Adipocyte (in vitro differentiated cells): ENCODE results near the gene LEP.

Experiments
- DNase-seq: peaks from one replicate; pipeline ENCODE4 v3.0.0-alpha.2; 2015; ENCODE audit warnings: low read depth
- H3K27me3 ChIP-seq: replicated peaks from 2 replicates; pipeline ENCODE4 v1.7.0; 2013; ENCODE audit warnings: mild to moderate bottlenecking, low read length, moderate library complexity; ENCODE audit not compliant: control insufficient read depth, insufficient read depth
- H3K36me3 ChIP-seq: 2 replicates; pipeline ENCODE4 v1.7.0; 2013; ENCODE audit warnings: low read length, mild to moderate bottlenecking, moderate library complexity; ENCODE audit not compliant: control insufficient read depth, insufficient read depth, severe bottlenecking
- H3K4me1 ChIP-seq: 2 replicates; pipeline ENCODE4 v1.7.0; 2013; ENCODE audit warnings: mild to moderate bottlenecking, low read length, moderate library complexity; ENCODE audit not compliant: control insufficient read depth, insufficient read depth
- H3K4me3 ChIP-seq: 2 replicates; pipeline ENCODE4 v1.7.0; 2013; ENCODE audit warnings: mild to moderate bottlenecking, low read length, moderate library complexity
- H3K9ac ChIP-seq: 2 replicates; pipeline ENCODE4 v1.7.0; 2013; ENCODE audit warnings: mild to moderate bottlenecking, low read length, moderate library complexity
- H3K9me3 ChIP-seq: 2 replicates; pipeline ENCODE4 v1.7.0; 2013; ENCODE audit warnings: mild to moderate bottlenecking, low read length, moderate library complexity; ENCODE audit not compliant: control insufficient read depth

LEP gene

DNA sequence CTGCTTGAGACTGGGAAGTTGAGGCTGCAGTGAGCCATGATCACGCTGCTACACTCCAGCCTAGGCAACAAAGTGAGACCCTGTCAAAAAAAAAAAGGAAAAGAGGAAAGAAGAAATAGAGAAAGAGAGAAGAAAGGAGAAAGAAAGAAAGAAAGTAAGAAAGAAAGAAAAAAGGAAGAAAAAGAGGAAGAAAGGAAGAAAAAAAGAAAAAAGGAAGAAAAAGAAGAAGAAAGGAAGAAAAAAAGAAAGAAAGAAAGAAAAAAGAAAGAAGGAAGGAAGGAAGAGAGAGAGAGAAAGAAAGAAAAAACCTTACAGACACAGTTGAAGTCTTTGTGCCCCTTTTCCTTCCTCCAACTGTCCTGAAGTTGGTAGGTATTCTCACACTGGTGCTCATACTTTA, 26.6 kb upstream of the LEP start:
- H3K9me3 ChIP-seq, result no peaks in the 10 kb centered on the region
- peak overlapping the region; percentile 75 for H3K9ac ChIP-seq
- H3K4me1 ChIP-seq, result peaks cover 57% of the 10 kb centered on the region
- peak overlapping the region; percentile 46 for H3K4me3 ChIP-seq
- H3K36me3 ChIP-seq, result no peaks in the 10 kb centered on the region
- peaks cover 9% of the 10 kb centered on the region for H3K27me3 ChIP-seq
- no peak for DNase-seq

DNA sequence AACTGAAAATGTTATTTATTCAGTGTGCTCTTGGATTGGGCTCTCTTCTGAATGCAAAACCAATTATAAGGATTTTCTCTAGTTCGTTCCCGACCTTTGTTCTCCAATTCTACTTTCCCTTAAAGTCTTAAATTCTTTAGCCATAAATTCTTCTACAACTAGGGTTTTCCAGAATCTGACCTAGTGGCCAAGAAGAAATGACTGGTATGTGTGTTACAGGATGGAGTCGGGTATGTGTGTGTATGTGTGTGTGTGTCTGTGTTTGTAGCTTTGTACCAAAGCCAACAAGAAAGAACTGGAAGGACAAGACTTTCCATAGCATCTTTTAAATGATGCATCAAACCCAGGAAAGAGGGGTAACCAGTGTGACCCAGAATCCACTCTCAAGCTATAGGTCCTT, 25.8 kb upstream of the LEP start:
- H3K9me3 ChIP-seq, result no peaks in the 10 kb centered on the region
- H3K36me3 ChIP-seq, result no peaks in the 10 kb centered on the region
- peaks cover 53% of the 10 kb centered on the region for H3K4me1 ChIP-seq
- H3K9ac ChIP-seq, result peak overlapping the region; percentile 75
- peak overlapping the region; percentile 46 for H3K4me3 ChIP-seq
- DNase-seq, result peak; percentile 72
- H3K27me3 ChIP-seq, result peaks cover 9% of the 10 kb centered on the region

DNA sequence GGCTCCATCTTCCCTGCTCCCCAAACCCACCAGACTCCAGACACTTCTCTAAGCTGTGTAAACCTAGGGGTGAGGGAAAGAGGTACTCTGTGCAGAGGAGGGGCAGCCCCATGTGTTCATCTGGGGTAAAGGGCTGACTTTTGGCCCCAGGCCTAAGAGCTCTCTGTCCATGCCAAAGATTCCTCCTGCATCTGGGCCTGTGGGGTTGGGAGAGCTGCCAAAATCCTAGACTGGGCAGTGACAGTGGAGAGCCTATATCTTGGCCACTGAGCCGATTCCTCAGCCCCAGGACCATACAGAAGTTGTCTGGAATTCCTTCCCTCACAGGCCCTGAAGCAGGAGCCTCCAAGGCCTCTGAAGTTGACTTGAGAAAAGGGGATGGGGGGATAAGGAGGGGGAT, 25.3 kb upstream of the LEP start:
- Histone ChIP-seq H3K9me3 (no peaks in the 10 kb centered on the region), H3K27me3 (peaks cover 4% of the 10 kb centered on the region), H3K9ac (peak overlapping the region; percentile 74), H3K4me3 (no peak overlapping the region), H3K36me3 (no peaks in the 10 kb centered on the region), H3K4me1 (peaks cover 52% of the 10 kb centered on the region)
- peak; percentile 51 for DNase-seq

DNA sequence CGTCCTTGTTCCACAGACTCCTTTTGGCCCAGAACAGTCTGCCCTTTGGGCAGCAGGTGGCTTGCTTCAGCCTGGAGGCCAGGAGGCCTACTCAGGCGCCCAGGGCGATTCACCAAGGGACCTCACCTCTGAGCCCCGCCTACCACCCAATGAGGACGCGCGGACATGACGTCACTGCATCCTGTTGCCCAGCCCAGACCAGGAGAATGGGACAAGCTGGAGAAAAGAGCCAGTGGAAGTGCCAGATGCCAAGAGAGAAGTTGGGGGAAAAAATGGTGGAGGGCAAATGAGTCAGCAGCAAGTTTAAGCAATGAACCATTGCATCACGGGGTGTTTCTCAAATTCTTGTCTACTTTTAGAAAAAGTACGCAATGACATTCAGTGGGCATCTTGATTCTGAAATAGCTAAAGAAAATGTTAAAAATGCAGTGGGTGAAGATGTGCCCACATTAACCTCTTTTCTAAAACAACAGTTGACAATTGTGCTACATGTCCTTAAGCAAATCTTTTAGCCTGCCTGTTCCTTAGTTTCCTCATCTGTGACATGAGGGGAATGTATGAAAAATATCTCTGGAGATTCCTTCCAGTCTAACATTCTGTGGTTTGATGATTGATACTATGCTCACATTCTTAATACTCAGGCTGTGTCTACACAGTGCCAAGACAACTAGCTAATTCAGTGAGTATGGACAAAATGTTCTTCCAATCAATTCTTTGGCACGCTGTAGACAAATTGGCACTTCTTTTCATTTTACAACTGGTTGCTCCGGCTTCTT, 23.9 kb upstream of the LEP start:
- Histone ChIP-seq H3K4me1 (peaks cover 57% of the 10 kb centered on the region), H3K9me3 (no peaks in the 10 kb centered on the region), H3K4me3 (peak overlapping the region; percentile 15), H3K27me3 (no peaks in the 10 kb centered on the region), H3K36me3 (no peaks in the 10 kb centered on the region), H3K9ac (peak overlapping the region; percentile 74)
- DNase-seq, result peak; percentile 70

DNA sequence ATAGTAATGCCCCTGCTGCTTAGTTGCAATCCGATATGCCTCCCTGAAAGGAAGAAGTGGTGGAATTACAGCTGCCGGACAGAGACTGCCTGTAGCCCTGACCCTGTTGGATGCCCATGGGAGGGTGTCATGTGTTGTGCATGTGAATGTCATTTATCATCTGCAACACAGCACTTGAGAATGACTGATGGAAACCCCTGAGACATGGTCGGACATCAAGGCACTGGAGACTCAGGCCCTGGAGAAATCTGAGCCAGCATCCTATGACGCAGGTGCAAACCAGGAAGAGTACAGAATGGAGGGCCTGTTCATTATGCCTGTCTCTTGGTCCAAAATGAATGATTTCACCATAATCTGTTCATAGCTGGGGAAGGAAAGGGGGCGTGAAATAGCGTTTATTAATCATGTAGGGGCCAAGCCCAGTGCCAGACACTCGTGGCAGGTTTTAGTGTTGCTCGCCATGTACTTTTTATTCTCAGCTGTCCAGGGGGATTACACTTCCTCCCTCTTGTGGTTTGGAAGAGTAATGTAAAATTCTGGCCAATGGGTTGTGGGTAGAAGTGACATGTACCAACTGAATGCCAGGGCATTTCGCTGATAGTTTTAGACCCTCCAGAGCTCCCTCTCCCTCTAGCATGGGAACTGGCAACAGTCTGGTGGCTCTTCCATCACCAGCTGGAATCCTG, 23.0 kb upstream of the LEP start:
- H3K27me3 ChIP-seq, result no peaks in the 10 kb centered on the region
- DNase-seq, result no peak
- H3K9ac ChIP-seq, result peak overlapping the region; percentile 74
- no peaks in the 10 kb centered on the region for H3K36me3 ChIP-seq
- H3K4me3 ChIP-seq, result peak overlapping the region; percentile 15
- H3K4me1 ChIP-seq, result peaks cover 66% of the 10 kb centered on the region
- no peaks in the 10 kb centered on the region for H3K9me3 ChIP-seq

DNA sequence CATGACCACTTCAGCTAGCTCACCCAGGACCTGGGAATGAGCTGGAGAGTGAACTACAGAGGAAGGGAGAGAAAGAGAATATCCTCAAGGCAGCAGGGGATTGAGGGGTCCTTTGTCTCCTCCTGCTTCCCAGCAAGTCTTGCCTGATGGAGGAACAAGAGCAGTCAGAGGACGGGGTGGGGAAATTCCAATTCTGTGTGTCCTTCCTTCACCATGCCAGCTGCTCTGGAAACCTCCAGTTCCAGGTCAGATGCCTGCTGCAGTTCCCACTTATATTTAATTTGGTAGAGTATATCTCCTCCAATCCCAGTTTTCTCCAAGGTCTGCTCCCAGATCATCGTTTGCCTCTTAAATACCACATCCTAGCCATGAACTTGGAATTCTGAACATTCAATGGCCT, 21.4 kb upstream of the LEP start:
- Histone ChIP-seq H3K4me1 (peaks cover 65% of the 10 kb centered on the region), H3K9ac (no peak overlapping the region), H3K4me3 (no peak overlapping the region), H3K36me3 (no peaks in the 10 kb centered on the region), H3K9me3 (no peaks in the 10 kb centered on the region), H3K27me3 (no peaks in the 10 kb centered on the region)
- DNase-seq, result no peak

DNA sequence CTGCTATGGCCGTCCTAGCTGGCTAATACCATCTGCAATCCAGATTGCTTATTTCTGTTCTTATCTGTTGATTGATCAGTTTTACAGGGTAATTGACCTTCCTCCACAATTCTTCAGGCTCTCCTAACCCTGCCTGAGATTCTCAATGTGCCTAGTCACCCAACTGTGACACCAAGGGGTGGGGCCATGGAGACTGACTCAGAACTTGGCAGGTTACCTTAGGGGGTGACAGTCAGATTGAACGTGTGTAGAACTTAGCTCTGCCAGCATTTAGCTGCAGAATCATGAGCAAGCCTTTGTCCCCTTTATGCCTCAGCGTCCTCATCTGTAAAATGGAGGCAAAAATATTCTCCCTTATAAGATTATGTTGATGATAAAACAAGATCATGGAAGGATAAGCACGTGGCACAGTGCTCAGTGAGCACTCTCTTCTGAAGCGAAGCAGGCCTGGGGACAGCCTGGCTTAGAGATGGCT, 19.1 kb upstream of the LEP start:
- H3K27me3 ChIP-seq, result no peaks in the 10 kb centered on the region
- H3K36me3 ChIP-seq, result no peaks in the 10 kb centered on the region
- H3K4me1 ChIP-seq, result peaks cover 43% of the 10 kb centered on the region
- DNase-seq, result peak; percentile 27
- peak overlapping the region; percentile 31 for H3K9ac ChIP-seq
- H3K4me3 ChIP-seq, result no peak overlapping the region
- no peaks in the 10 kb centered on the region for H3K9me3 ChIP-seq

DNA sequence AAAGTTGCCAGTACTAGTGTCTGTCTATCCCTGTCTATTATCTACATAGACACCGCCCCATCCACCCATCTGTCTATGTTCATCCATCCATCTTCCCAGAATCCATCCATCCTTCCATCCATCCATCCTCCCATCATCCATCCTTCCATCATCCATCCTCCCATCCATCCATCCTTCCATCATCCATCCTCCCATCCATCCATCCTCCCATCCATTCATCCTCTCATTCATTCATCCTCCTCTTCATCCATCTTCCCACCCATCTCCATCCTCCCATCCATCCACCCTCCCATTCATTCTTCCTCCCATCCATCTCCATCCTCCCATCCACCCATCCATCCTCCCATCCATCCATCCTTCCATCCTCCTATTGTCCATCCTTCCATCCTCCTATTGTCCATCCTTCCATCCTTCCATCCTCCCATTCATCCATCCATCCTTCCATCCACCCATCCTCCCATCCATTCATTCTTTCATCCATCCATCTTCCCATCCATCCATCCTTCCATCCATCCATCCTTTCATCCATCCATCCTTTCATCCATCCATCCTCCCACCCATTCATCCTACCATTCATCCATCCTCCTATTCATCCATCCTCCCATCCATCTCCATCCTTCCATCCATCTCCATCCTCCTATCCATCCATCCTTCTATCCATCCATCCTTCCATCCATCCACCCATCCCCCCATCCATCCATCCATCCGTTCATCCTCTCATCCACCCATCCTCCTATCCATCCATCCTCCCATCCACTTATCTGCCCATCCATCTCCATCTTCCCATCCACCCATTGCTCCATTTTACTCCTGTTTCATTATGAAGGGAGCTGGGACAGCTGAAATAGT, 14.7 kb upstream of the LEP start:
- Histone ChIP-seq H3K4me3 (no peak overlapping the region), H3K9ac (no peak overlapping the region), H3K9me3 (no peaks in the 10 kb centered on the region), H3K36me3 (no peaks in the 10 kb centered on the region), H3K27me3 (peaks cover 4% of the 10 kb centered on the region), H3K4me1 (peaks cover 19% of the 10 kb centered on the region)
- no peak for DNase-seq

DNA sequence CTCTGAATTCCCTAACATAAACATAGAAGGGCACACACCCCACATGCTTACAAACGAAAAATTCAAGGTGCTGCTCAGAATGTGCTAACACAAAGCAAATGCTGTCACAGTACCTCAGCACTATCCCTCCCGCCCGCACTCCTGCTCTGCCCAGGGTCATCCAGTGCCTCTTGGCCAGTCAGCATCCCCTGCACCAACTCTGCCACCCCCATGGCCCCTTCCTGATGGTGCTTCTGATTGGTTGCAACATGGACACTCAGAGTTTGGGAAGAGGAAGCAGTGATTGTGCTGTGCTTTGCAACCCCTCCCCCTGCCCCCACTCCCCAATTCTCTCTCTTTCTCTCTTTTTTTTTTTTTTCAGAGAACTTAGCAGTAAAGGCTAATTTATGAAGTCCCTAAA, 13.8 kb upstream of the LEP start:
- H3K4me1 ChIP-seq, result peaks cover 10% of the 10 kb centered on the region
- DNase-seq, result no peak
- no peaks in the 10 kb centered on the region for H3K36me3 ChIP-seq
- no peak overlapping the region for H3K9ac ChIP-seq
- H3K4me3 ChIP-seq, result no peak overlapping the region
- H3K9me3 ChIP-seq, result no peaks in the 10 kb centered on the region
- H3K27me3 ChIP-seq, result peaks cover 4% of the 10 kb centered on the region

DNA sequence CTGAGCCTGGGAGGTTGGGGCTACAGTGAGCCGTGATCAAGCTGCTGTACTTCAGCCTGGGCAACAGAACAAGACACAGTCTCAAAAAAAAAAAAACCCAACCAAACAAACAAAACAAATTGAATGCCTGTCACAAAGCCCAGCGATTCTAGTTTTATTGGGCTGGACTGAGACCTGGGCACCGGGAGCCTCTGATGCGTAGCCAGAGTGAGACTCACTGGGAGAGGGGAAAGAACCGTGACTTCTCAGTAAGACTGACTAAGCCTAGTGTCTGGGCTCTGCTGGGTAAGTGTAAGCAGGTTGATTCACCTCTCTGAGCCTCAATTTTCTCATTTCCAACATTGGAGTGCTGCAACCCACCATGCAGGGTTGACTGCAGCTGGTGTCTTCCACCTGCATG, 10.1 kb upstream of the LEP start:
- Histone ChIP-seq H3K36me3 (no peaks in the 10 kb centered on the region), H3K9ac (no peak overlapping the region), H3K9me3 (no peaks in the 10 kb centered on the region), H3K4me1 (no peaks in the 10 kb centered on the region), H3K4me3 (no peak overlapping the region), H3K27me3 (peaks cover 4% of the 10 kb centered on the region)
- DNase-seq, result no peak

DNA sequence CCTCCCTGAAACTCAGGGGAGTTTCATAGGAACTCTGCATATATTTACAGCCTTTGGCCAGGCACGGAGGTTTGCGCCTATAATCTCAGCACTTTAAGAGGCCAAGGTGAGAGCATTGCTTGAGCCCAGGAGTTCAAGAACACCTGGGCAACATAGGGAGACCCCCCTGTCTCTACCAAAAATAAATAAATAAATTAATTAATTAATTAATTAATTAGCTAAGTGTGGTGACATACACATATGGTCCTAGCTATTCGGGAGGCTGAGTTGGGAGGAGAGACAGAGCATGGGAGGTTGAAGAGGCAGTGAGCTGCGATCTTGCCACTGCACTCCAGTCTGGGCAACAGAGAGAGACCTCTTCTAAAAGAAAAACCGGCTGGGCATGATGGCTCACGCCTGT, 9.4 kb upstream of the LEP start:
- H3K36me3 ChIP-seq, result no peaks in the 10 kb centered on the region
- H3K27me3 ChIP-seq, result peaks cover 4% of the 10 kb centered on the region
- peaks cover 5% of the 10 kb centered on the region for H3K4me1 ChIP-seq
- H3K4me3 ChIP-seq, result no peak overlapping the region
- no peak overlapping the region for H3K9ac ChIP-seq
- DNase-seq, result no peak
- no peaks in the 10 kb centered on the region for H3K9me3 ChIP-seq
